HL-60/S4 treated with retinoic acid at 250 ng/mL for 4 days and 3 days (cell line): ENCODE data around the gene HSD17B8.

Experiments
- in situ Hi-C: fragments of 300-500 bp; cut with MboI; formaldehyde crosslinking; loops from 2 replicates; pipeline ENCODE4 v1.7.0; 2022; ENCODE audit warnings: low sequenced_read_pairs

The HSD17B8 gene

GRCh38 chr6:33190504-33191107 is 13.8 kb upstream of the HSD17B8 start:
- in situ Hi-C loops: no loop called here

- in situ Hi-C loops: no loop called here
These were observed 12.9 kb upstream of the HSD17B8 start for GRCh38 chr6:33191383-33192104.

GRCh38 chr6:33192105-33192646 is 12.3 kb upstream of the HSD17B8 start, which contains the start of gene COL11A2:
COL11A2 (minus strand) TSS chr6:33192467; CDS start chr6:33192240, 227 bp downstream.
- in situ Hi-C loops: no loop called here

GRCh38 chr6:33192671-33193602 is 11.5 kb upstream of the HSD17B8 start:
- in situ Hi-C loops: no loop called here

GRCh38 chr6:33193619-33194018 is 10.8 kb upstream of the HSD17B8 start:
- in situ Hi-C loops: no loop called here

GRCh38 chr6:33194431-33194979 is 9.9 kb upstream of the HSD17B8 start:
- in situ Hi-C loops: no loop called here

- in situ Hi-C loops: no loop called here
These were observed 8.9 kb upstream of the HSD17B8 start for GRCh38 chr6:33195304-33196165.

- in situ Hi-C loops: no loop called here
These were observed 6.9 kb upstream of the HSD17B8 start for GRCh38 chr6:33197431-33198048.

GRCh38 chr6:33198159-33198852 is 6.1 kb upstream of the HSD17B8 start:
- in situ Hi-C loops: no loop called here

- in situ Hi-C loops: no loop called here
These were observed 5.5 kb upstream of the HSD17B8 start for GRCh38 chr6:33198853-33199436.

- in situ Hi-C loops: no loop called here
These were observed 4.7 kb upstream of the HSD17B8 start for GRCh38 chr6:33199687-33200218.

GRCh38 chr6:33200219-33201146 is 4.0 kb upstream of the HSD17B8 start, which contains the start of the genes RXRB and SLC39A7:
RXRB (minus strand) TSS chr6:33200665; CDS start chr6:33200476, 189 bp downstream.
SLC39A7 (plus strand) TSS chr6:33200867; CDS start chr6:33201246, 379 bp downstream.
- in situ Hi-C loops: no loop called here

- in situ Hi-C loops: no loop called here
These were observed 3.3 kb upstream of the HSD17B8 start for GRCh38 chr6:33201147-33201545.

GRCh38 chr6:33201935-33202334 is 2.5 kb upstream of the HSD17B8 start:
- in situ Hi-C loops: no loop called here

GRCh38 chr6:33202799-33203198 is 1.7 kb upstream of the HSD17B8 start:
- in situ Hi-C loops: no loop called here

GRCh38 chr6:33203443-33204164 is 851 bp upstream of the HSD17B8 start:
- in situ Hi-C loops: no loop called here

GRCh38 chr6:33204165-33204414 is 365 bp upstream of the HSD17B8 start:
- in situ Hi-C loops: no loop called here
